ENCODE data around the gene AOC1.

GRCh38 chr7:150903606-150904005 lies 51.3 kb downstream of the AOC1 start:
- TF ChIP-seq, protein P1, sequence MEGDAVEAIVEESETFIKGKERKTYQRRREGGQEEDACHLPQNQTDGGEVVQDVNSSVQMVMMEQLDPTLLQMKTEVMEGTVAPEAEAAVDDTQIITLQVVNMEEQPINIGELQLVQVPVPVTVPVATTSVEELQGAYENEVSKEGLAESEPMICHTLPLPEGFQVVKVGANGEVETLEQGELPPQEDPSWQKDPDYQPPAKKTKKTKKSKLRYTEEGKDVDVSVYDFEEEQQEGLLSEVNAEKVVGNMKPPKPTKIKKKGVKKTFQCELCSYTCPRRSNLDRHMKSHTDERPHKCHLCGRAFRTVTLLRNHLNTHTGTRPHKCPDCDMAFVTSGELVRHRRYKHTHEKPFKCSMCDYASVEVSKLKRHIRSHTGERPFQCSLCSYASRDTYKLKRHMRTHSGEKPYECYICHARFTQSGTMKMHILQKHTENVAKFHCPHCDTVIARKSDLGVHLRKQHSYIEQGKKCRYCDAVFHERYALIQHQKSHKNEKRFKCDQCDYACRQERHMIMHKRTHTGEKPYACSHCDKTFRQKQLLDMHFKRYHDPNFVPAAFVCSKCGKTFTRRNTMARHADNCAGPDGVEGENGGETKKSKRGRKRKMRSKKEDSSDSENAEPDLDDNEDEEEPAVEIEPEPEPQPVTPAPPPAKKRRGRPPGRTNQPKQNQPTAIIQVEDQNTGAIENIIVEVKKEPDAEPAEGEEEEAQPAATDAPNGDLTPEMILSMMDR (conservative IDR thresholded peaks at IDR 0.05; ENCODE audit: low read length) = no peak
- TF ChIP-seq EZH2phosphoT487 (IDR thresholded peaks at IDR 0.05; ENCODE audit: borderline replicate concordance, low read depth, low read length) = no peak

Data from OCI-LY7 (cell line).